Measurements from ENCODE around the gene DOK5. TPM values are rescaled to one million over a fixed set of nuclear protein-coding genes. Genes with fewer than 3 reads are reported as not detected.

The DOK5 gene
- total RNA-seq, 1 donor from 2014 or later, result 0.20 TPM

DNA sequence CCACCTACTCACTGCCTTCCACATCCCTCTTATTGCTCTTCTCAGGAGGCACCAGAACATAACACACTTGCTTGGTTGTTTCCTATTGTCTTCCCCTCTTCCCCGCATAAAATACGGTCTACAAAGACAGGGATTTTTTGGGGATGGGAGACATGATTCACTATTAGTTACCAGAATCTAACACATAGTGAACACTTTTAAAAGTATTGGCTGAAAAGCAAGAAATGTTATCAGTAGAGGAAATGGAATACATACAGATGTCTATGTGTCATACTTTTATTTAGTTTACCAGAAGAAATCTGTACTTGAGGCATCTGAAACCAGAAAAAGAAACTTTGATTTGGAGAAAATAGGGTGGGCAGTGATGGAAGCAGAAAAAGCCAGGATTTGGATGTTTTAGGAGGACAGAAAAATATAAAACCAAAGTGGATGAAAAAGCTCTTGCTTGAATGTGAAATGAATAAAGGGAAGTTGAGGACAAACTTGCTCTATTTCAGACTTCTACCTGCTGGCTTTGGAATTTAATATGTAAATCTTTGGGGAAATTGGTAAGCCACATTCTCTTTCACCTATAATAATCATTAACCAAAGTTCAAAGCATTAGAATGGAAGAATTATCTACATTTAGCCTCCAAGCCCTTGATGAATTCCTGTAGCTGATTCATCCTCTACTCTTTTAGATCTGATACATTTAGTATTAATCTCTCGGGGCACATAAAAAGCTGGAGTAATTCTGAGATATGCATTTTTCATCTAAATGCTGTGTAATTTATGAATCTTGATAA is 82.6 kb downstream of the DOK5 start:
- DNase-seq (ENCODE audit: low read depth in 2 of 2), result no peak

DNA sequence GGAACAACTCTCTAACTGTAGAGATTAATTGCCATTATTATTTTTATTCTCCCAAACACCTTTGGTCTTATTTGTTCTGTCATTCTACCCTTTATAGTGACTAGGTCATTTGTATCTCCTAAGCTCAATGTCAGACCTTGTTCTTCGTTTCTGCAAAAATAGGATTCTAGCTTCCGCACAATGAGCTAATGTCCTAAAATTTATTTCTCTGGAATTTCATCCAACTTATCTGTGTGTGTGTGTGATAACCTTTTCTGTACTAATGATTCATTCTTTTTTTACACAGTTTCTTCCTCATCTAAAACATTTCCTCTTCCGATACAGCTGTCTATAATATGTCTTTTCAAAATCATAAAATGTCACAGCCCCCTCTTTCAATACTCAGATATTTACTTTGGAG is 84.5 kb downstream of the DOK5 start:
- no peak for DNase-seq (ENCODE audit: low read depth in 2 of 2)

DNA sequence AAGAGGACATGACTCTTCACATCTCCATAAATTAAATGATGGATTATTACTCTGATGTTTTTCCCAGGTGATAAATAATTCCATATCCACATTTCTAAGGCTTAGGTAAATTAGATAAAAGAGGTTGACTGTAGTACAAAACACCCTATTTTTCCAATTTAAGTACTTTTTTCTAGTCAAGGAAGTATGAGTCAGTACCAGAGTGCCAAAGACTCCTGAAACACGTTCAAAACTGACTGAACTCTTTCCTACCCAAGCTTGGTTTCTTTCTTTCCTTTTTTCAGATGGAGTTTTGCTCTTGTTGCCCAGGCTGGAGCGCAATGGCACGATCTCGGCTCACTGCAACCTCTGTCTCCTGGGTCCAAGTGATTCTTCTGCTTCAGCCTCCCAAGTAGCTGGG is 85.0 kb downstream of the DOK5 start:
- no peak for DNase-seq (ENCODE audit: low read depth in 2 of 2)

DNA sequence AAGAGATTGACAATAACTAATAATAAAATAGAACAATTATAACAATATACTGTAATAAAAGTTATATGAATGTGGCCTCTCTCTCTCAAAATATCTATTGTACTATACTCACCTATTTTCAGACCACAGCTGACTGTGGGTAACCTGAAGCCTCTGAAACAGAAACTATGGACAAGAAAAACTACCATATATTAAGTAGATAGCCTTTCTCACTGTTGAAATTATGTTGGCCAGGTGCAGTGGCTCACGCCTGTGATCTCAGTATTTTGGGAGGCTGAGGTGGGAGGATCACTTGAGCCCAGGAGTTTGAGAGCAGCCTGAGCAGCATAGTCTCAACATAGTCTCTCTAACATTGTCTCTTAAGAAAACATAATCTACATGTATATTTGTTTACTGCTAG is 89.9 kb downstream of the DOK5 start:
- no peak for DNase-seq (ENCODE audit: low read depth in 2 of 2)

DNA sequence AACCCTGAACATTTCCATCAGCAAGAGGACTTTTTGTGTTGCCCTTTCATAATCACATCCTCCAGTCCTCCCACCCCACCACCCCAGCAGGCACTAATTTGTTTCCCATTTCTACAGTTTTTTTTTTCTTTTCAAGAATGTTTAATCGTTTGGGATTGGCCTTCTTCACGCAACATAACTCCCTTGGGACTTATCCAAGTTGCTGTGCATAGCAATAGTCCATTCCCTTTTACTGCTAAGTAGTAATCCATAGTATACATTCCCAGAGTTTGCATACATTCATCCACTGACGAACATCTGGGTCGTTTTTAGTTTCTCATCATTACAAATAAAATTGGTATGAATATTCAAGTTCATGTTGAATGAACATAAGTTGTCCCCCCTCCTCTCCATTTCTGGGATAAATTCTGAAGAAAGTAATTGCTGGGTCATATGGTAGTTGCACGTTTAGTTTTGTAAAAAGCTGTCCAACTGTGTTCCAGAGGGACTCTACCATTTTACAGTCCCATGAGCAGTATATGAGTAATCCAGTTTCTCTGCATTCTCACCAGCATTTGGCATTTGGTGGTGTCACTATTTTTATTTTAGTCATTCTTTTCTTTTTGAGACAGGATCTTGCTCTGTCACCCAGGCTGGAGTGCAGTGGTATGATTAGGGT is 90.8 kb downstream of the DOK5 start:
- DNase-seq (ENCODE audit: low read depth in 2 of 2), result no peak

DNA sequence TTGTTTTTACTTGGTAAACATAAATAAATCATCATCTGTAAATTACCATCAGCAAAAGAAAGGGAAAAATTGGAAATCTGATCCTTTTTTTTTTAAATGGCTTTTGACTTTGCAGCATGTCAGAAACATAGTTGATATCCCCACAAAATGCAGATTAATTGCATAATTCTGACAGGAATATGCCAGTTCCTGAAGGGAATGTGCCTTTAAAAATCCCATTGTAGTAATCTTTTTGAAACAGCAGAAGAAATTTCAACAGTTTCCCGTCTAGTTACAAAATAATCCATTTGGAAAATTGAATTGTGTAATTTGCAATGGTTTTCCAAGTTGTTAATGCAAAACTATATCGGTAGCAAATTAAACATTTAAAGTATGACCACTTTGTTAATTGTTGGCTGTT is 95.2 kb downstream of the DOK5 start:
- no peak for DNase-seq (ENCODE audit: low read depth in 2 of 2)

DNA sequence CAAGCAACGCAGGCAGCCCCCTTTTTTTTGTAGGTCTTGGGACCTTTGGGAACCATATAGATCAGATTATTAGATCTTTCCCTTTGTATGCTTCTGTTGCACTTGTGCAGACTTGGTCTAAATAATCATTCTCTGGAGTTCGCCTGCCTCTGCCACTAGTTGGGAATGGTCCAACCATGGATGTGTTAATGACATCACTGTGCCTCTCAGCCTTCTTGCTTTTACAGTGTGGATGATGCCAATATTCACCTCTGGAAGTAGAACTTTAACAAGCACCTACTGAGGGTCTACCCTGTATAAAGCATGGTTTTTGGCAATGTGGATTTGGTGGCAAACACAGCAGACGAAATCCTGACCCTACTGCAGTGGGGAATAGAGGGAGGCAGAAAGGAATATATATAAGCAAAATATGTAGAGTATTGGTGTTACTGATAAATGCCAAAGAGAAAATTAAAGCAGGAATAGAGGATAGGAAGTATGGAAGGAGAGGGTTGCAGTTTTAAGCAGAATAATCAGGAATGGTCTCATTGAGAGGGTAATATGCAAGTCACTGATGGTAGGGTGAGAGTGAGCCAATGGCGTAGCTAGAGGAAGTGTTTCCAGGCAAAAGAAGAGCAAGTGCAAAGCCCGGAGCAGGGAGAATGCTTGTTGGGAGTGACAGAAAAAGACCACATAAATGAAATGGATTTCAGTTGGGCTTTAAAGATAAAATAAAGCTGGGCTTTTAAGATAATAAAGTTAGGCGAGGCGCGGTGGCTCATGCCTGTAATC is 97.5 kb downstream of the DOK5 start:
- no peak for DNase-seq (ENCODE audit: low read depth in 2 of 2)

DNA sequence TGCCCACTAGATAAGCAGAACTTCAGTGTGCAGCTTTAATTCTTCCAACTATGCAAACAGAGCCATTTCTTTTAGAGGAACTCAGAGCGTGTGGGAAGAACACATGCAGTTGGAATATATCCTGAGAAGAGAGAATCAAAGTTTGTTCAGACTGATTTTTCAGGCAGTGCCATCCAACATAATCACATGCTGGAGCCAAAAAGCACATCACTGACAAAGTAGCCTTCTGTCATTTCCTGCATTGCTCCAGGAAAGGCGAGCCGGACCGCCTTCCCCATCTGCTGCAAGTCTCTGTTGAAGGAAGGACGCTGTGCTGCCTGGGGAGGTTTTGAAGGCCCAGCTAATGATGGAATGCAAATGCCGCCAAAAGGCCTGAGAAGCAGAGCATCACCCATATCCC is 98.4 kb downstream of the DOK5 start:
- peak in 1 of 2 donors; percentile 65 for DNase-seq (ENCODE audit: low read depth in 2 of 2)

DNA sequence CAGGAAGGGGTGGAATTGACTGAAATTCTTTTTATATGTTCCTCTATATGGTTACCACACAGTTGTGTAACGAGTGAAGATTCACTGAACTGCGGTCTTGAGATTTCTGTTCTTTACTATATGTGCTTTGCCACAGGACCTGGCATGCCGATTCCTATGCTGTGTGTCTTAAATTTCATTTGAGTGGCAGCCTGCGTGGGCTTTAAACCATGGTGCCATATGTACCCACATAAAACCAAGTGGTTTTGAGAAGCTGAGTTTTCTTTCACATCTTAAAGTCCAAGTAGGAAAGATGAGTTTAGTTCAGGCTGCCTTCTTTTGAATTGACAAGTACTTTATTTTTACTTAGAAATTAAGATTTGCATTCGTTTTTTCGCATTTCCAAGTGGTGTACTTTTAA is 101.1 kb downstream of the DOK5 start:
- DNase-seq (ENCODE audit: low read depth in 2 of 2), result no peak

DNA sequence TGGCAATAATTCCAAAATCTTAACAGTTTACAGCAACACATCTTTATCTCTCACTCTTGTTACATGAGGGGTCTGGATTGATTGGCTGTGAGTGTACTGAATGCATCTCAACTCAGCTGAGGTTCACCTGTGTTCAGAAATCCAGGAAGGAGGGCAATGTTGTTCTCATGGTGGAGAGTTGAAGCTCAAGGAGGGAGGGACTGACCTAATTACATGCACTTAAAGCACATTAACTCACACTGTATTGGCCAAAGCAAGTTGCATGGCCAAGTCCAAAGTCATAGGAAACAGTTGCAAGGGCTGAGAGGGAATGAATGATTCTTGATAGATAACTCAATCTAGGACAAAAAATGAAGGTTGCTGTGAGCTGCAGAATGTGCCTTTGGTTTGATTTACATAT is 102.2 kb downstream of the DOK5 start:
- DNase-seq (ENCODE audit: low read depth in 2 of 2), result no peak

DNA sequence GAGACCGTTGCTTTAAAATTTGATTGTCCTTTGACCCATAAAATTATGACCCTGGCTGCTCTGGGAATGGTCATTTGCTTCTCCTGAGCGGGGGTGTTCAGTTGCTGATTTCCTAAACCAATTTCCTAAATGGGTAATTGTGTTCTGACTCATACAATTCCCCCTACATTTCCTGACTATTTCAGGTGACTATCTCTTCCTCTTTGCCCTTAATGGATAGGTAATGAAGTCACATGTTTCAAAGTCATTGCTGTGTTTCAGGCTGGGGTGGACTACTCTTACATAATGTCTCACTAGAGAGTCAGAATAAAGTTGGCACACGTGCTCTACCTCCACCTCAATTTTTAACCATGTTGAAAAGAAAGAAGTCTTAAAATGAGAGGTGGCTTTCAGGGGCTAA is 109.8 kb downstream of the DOK5 start:
- DNase-seq (ENCODE audit: low read depth in 2 of 2), result peak in 1 of 2 donors; percentile 37

DNA sequence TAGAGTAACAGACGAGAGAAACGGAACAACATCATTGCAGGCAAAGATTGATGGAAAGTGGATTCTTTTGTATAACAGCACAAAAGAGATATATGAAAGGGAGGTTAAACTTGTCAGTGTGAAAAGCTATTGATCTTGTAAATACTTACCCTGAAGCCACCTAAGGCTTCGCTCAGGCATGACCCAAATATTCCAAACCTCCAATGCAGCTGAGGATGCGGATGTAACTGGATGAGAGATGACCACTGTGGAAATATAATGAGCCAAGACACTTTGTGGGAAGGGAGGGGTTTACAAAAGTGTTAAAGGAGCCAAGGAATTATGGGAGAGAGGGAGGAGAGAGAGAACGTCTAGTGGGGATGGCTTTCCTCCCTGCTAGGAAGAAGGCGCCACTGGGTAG is 112.0 kb downstream of the DOK5 start:
- no peak for DNase-seq (ENCODE audit: low read depth in 2 of 2)

DNA sequence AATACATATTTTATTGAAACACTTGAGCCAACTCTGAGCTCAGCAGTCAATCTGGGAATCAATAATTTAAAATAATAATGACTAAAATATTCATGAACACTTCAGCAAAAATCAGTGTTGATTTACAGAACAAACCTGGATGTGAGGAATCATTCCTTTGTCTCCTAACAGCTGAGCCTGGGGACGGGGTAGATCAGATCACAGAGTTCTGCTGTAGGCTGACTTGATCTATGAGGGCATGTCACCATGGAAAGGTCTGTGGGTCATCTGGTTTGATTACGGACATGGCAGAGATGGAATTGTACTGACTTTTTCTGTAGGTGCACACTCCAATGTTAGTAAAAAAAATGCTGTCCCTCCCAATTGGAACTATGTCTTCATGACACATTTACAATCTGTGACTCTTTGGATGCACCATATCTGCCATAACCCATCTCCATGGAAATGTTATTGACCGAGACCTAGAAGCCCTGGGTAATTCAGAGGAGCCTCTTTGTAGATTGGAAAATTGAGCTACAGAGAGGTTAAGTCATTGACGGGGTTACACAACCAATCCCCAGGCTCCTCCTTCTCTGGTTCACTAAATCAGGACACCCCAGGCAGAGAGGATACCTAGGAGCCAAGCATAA is 114.1 kb downstream of the DOK5 start:
- DNase-seq (ENCODE audit: low read depth in 2 of 2), result no peak

DNA sequence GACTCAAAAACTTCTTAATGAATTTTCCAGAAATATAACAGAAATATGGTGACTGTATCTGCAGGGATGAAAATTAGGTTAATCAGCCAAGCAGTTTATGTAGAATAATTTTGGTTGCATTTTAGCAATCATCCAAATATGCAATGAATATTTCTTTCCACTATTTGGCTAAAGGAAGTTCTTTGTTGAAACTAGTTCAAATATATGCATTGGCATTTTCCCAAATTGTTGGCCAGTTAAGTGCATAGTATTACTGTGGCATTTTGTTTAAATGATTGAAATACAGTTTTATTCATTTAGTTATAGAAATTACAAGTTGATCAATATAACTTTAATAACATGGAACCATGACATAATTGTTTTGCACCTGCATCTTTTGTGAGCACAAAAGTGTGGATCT is 115.5 kb downstream of the DOK5 start:
- peak in 1 of 2 donors; percentile 59 for DNase-seq (ENCODE audit: low read depth in 2 of 2)

DNA sequence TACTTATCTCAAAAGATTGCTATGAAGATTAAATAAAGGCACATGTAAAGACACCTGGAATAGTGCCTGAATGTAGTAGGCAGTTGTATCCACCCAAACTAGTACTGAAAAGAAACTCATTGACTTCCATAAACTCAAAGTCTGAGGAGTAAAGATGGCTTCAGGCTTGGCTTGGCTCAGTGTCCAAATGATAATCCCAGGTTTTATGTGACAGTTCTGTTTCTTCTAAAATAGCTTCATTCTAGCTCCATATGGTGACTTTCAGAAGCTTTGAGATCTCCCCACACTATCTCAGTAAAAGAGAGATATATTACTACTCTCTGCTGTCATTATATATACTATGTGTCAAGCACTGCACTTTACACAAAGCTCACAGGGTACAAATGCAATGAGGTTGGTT is 121.3 kb downstream of the DOK5 start:
- DNase-seq (ENCODE audit: low read depth in 2 of 2), result no peak

DNA sequence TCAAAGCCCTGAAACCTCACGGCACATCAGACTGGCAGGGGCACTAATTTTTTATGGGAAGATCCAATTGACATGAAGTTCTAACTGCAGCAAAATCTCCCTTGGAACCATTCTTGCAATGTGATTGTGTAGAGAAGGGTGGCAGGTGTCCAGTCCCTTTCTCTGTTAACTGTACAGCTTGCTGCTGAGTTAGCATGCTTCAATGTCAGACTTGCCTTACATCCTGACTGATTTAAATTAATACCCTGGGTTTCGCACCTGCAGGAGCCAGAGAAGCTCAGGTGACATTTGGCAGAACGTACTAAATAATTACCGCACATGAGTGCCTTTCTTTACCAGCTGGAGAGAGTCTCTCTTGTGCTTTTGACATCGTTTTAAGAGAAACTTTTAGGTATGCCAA is 123.0 kb downstream of the DOK5 start:
- no peak for DNase-seq (ENCODE audit: low read depth in 2 of 2)

DNA sequence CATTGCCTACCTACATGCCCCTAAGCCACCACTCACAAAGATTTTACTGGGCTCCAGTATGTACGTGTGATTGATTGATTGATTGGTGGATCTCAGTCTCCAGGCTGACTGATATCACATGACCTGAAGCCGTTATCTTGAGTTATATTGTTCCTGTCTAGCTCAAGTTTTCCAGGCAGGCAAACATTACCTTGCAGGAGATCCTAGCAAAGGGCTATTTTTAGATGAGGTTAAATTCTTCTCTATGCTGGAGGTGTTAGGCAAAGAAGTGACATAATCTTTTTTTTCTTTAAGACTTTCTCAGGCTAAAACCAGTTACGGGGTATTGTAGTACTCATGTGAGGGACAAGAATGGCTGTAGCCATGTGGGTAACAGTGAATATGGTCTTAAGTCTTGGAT is 125.2 kb downstream of the DOK5 start:
- DNase-seq (ENCODE audit: low read depth in 2 of 2), result no peak

DNA sequence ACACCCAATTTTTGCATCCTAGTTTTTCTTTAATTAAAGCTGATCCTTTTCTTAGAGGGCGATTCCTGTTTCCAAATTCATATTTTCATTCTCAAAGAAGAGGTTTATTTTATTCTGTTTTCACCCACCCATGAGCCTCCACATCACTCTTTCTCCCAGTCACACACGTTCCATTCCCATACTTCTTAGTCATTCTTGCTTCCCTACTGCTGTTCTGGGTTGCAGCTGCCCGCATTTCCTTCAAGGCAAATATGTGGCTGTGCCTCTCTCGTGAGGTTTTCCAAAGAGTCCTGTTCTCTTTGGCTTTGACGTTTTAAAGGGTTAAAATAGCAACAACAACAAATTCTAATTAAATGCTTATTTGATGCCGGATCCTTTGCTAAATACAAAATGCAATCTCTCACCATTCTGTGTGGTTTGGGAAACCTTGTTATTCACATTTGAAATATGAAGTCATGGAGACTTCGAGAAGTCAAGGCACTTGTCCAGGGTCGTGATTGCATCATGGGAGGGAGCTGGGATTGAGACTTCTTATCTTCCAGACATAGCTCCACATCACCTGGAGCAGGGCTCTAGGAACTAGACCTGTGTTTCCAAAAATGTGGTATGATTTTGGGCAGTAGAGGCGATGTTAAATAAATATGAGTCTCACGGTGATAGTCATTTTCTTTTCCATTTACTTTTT is 126.6 kb downstream of the DOK5 start:
- DNase-seq (ENCODE audit: low read depth in 2 of 2), result no peak

DNA sequence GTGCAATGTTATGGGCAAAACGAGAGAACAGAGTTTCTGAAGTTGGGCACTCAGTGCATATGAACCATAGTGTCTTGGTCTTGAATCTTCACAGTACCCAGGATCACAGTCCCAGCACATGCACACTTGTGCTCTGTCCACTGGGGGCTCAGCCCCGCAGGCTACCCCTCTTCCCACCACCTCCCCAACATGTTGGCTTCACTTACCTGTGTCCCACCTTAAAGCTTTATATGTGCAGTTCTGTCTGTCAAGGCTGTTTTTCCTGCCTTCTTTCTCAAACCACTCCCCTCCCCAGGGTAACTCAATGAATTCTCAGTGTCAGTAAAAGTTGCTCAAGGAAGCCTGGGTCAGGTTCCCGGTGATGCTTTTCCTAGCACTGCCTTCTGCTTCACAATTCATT is 129.9 kb downstream of the DOK5 start:
- no peak for DNase-seq (ENCODE audit: low read depth in 2 of 2)

DNA sequence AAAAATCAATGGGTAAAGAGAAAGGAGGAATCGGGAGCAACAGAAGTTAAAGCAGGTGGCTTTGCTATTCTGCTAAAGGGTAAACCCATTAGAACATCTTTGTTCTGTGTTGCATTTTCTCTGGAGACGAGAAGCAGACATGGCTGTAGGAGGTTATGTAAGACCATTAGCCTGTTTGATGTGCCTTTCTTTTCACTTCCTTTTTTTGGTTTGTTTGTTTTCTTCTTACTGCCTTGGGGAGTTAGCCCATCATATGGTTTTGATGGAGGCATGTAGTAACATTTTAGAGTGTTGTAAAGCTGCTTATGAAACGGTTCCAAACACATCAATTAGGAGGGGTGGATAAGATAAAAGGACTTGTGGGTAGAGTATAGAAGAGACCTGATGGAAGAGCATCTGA is 131.0 kb downstream of the DOK5 start:
- DNase-seq (ENCODE audit: low read depth in 2 of 2), result no peak

DNA sequence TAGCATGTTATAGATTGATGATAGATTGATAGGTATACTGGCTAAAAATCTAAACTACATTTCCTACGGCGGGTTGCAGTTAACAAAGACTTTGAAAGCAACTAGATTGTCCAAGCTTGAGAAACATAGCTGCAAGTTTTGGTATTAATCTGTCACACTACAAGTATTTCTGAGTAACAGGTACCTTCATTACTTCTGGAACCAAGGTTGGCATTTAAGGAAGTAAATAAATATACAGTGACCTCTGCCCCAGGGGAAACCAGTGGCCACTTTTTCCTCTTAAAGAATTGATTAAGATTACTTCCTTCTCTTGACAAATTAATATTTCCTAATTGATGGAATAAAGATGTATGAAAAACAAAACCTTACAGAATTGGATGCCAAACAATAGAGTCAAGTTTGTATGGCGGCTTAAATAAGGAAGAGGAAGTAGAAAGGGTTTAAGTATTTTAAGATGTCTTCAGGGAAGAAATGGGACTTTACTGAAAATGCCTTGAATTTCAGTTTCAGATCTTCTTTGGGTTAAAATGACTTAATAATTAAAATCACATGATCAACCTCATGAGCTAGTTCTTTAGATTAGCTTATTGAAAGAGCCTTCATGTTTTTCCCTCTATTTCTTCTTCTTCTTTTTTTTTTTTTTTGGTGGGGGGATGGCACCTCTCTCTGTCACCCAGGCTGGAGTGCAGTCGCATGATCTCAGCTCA is 132.8 kb downstream of the DOK5 start:
- DNase-seq (ENCODE audit: low read depth in 2 of 2), result no peak

All from lung microvascular endothelial cell (primary cell).